HG03066 (cell line): ENCODE data around the gene SFTPA2.
"Not testable (repeated sequence)": the region's sequence is repeated elsewhere in the genome, so short reads cannot be mapped to it uniquely, and the experiment has no call there.

Experiments used
- ATAC-seq: cut with Tn5 transposase; IDR thresholded peaks from one replicate; pipeline ENCODE4 v1.9.1; 2021; ENCODE audit warnings: low read depth; ENCODE audit not compliant: unreplicated experiment

SFTPA2 gene

DNA sequence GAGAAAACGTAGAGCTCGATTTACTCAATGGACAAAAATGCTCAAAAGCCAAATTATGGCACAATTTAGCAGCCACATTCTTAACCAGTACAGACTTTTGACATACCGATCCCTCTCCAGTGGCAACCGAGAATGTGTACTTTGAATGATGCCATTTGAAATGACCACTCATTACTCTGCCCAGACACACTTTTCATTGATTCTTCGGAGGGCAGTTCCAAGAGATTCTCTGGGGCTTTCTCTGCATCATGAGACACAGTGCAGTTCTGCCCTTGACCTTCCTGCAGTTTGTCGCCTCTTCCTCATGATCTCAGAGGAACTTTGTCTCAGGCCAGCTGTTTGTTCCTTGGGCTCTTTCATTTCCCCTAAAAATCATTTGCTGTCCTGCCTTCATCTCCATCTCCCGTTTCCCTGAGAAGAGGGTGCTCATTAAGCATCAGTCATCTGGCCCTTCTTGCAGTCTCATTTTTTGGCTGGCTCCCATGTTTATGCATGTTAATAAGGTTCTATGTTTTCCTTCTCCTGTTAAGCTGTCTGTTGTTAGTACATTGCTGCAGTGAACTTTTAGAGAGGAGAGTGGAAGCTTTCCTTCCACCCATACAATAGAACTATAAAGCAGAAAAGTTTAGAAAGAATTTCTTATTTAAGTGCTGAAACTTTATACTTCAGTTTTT, 43.5 kb downstream of the SFTPA2 start:
- ATAC-seq, result not testable (repeated sequence)

GRCh38 chr10:79511891-79512583, 48.2 kb downstream of the SFTPA2 start, which contains the start of gene EIF5AL1:
Gene EIF5AL1, plus strand, starts transcription at chr10:79512533. Its CDS starts 117 bp downstream, at chr10:79512650.
- not testable (repeated sequence) for ATAC-seq

DNA sequence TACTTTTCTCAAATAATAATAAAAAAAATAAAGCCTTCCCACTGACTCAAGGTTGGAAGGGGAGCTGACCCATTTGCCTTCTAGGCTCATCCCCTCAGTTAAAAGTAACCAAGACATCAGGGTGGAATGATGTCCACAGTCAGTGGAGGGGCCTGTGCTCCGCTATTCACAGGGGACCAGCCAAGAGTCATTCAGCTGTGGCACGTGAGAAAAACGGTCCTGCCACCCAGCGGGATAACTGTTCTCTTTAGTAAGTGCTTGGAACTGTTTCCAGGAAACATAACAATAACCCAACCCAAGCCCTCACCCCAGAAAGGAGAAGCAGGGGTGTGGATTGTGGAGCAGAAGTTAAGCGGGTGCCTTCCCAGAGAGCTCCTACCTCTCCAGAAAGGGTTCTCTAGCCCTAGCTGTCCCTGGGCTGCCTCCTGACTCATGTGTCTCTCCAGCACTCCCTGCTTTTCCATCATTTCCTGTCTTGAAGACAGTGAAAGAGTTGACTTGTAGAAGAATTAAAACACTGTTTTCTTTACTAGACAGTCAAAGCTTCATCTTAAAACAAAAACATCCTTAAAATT, 50.2 kb downstream of the SFTPA2 start:
- ATAC-seq, result not testable (repeated sequence)

GRCh38 chr10:79509306-79509933, 50.8 kb downstream of the SFTPA2 start:
- ATAC-seq, result peak; percentile 52

DNA sequence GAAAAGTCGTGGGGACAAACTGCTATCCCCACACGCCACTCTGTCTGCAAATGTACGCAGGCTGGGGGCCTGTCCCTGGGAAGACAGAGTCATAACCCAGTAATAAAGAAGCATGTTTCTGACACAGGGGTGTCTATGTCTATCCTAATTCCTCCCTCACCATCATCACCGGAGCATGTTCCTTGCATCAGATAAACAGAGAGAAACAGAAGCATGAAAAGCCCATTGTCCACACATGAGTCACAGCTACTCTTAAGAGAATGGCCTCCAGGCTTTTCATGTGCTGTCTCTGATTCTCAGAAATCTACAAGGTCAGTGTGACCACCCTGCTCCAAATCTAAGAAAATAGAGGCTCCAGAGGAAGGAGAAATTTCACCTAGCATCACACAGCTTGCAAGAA, 52.0 kb downstream of the SFTPA2 start:
- not testable (repeated sequence) for ATAC-seq

DNA sequence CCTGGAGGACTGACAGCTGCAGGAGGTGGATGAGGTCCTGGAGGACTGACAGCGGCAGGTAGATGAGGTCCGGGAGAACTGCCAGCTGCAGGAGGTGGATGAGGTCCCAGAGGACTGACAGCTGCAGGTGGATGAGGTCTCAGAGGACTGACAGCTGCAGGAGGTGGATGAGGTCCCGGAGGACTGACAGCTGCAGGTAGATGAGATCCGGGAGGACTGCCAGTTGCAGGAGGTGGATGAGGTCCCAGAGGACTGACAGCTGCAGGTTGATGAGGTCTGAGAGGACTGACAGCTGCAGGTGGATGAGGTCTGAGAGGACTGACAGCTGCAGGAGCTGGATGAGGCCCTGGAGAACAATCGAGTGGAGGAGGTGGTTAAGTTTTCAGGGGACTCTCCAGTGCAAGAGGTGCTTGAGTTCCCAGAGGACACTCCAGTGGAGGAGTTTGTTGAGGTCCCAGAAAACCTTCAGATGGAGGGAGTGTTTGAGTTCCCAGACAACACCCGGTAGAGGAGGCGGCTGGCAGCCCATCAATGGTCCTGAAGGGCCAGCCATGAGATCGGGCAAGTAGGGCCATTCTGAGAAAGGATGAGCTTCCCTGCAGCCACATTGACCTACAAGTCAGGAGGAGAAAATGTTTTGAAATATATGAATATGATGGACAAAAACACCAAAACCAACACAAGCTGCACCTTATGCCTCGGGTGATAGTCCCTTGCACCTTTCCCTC, 52.6 kb downstream of the SFTPA2 start:
- no peak for ATAC-seq
